H1 (cell line): ENCODE measurements around the gene SMIM29. TPM values are rescaled to one million over a fixed set of nuclear protein-coding genes. Genes with fewer than 3 reads are reported as not detected.

Experiments used
- EZH2 ChIP-seq: fragments of 200-600 bp; sonication (generic); IDR thresholded peaks from 2 replicates; pipeline ENCODE4 v1.7.1; 2012; ENCODE audit warnings: low read depth, mild to moderate bottlenecking, moderate library complexity, low read length, inconsistent platforms; ENCODE audit not compliant: severe bottlenecking
- POLR2A ChIP-seq, 2 experiments: IDR thresholded peaks; 1 replicate in 1 of 2; 2 replicates in 1 of 2; pipeline ENCODE4 v1.6.1; 2011; ENCODE audit warnings: low read depth in 2 of 2, low read length in 2 of 2, mild to moderate bottlenecking in 2 of 2; ENCODE audit errors: control extremely low read depth in 1 of 2
- SIN3A ChIP-seq, 2 experiments: IDR thresholded peaks in 1 of 2; conservative IDR thresholded peaks in 1 of 2; 2 replicates each; pipeline ENCODE4 v1.6.1; 2011 to 2012; ENCODE audit warnings: low read length in 2 of 2, improper control_type of control experiment in 1 of 2, low read depth in 1 of 2, mild to moderate bottlenecking in 1 of 2
- polyA plus RNA-seq, 7 experiments: library from polyadenylated mRNA; depleted of rRNA in 3 of 7; stranded (reverse) in 5 of 7; unstranded in 2 of 7; fragments of >200 nt in 5 of 7; fragments of 200-250 nt in 2 of 7; gene quantifications; 1 replicate in 5 of 7; 2 replicates in 1 of 7; 4 replicates in 1 of 7; pipeline versions ENCODE4 v1.2.1 to v1.2.3, GENCODE V29; 2011 to 2013; ENCODE audit warnings: missing spikeins in 2 of 7, mixed read lengths in 2 of 7
- total RNA-seq: library from RNA; stranded (reverse); fragmentation: NEBNext Ultra II Directional; extraction: Animal tissue kit (Norgen Biotek cat#: 25700); gene quantifications from 2 replicates; pipeline ENCODE4 v1.2.1, GENCODE V29; 2021

Gene SMIM29
- total and polyA plus RNA-seq, 2 of the 8 experiments (the other 6 are each of a cell fraction or from before 2014, with no cell fraction given) = 7.0 to 22.4 TPM

DNA sequence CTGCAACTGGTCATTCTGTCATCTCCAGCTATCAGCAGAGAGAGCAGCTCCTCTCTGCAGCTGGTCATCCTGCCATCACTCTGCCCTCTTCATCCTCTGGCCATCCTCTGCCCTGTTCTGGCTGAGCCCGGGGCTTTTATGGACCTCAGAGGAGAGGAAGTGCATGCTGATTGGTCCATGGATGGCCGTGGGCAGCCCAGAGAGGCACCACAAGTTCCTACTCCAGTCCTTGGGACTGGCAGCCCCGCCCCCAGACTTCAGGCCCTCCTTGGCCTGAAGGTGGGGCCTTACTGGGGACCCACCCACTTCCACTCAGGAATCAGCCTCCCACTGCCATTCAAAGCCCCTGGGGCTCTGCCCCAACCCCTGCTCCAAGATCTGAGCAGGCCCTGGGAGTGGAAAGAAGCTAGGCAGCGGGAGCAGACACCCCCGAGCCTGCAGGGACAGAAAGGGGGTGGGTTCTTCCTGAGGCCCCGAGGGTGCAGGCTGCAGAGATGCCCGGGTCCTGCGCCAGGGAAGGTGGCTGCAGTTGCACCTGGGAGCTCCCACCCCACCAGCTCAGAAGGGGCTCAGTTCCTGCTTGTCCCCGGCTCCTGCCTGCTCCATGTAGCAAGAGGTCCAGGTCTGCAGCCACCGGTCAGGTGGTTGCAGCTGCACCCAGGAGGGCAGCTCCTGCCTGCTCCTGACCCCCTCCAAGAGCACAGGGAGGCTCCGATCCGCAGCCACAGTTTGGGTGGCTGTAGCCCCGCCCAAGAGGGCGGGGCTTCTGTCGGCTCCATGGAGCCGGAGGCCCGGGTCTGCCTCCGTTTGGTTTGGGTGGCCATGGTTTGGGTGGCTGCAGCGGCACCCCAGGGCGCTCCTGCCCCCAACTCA is 46.2 kb downstream of the SMIM29 start (continued):
- no peak for TF ChIP-seq EZH2
- TF ChIP-seq SIN3A (conservative IDR thresholded peaks at IDR 0.05 in 1 of 2, IDR thresholded peaks at IDR 0.05 in 1 of 2; ENCODE audit: low read depth in 1 of 2, low read length in 2 of 2) = no peak
- TF ChIP-seq POLR2A (IDR thresholded peaks at IDR 0.05; ENCODE audit: control extremely low read depth in 1 of 2, low read depth in 2 of 2, low read length in 2 of 2) = peak in 1 of 2 experiments; percentile 76; a peak in 2 of 3 replicates
- TF ChIP-seq, all 59 proteins: peak for 6
